DMS114 treated with DMSO at 0.1 percent for 48 hours (cell line): Measurements from ENCODE around the gene ACP7.
"Not testable (repeated sequence)": the region's sequence is repeated elsewhere in the genome, so short reads cannot be mapped to it uniquely, and the experiment has no call there.

Experiments
- DNase-seq: peaks from one replicate; lab custom pipeline; 2025; ENCODE audit not compliant: unreplicated experiment; lab: John Stamatoyannopoulos, UW

ACP7 gene

GRCh38 chr19:39077323-39077722 lies 6.8 kb upstream of the ACP7 start:
- DNase-seq, result no peak

DNA sequence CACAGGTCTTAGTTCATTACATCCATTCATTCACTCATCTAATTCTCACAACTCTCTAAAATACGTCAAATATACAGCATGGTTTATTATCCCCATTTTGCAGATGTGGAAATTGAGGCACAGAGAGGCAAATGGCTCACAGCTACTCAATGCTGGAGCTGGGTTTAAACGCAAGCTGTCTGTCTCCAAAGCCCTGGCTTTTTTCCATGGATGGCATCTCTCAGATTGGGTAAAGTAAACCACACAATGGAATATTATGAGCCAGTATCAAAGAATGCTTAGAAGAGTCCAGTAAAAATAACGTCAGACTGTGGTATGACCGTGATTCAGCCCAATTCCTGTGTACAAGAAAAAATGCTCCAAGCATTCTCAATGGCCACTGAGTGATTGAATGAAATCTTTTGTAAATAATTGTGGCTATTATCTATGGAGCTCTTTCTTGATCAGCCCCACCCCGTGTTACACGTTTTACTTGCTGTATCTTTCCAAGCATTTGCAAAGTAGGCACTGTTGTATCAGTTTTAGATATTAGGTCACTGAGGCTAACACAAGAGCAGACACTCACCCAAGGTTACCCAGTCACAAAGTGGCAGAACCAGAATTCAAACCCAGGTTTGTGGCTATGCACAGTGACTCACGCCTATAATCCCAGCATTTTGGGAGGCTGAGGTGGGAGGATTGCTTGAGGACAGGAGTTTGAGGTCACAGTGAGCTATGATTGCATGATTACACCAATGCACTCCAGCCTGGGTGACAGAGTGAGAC lies 5.5 kb upstream of the ACP7 start:
- DNase-seq, result no peak

DNA sequence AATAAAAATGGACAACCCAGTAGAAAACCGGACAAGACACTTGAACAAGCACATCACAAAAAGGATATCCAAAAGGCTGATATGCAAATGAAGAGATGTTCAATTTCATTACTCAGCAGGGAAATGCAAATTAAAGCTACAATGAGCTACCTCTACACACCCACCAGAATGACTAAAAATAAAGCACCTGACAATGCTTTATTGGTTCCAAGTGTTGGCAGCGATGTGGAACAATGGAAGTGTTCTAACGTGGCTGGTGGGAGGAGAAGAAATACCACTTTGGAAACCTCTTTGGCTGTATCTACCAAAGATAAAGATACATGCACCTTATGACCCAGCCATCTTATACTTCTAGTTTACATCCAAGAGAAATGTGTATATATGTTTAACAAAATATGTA lies 3.7 kb upstream of the ACP7 start:
- no peak for DNase-seq

- no peak for DNase-seq
Observed at GRCh38 chr19:39082167-39082566, 2.0 kb upstream of the ACP7 start.

- no peak for DNase-seq
Observed at GRCh38 chr19:39082745-39083598, 1.2 kb upstream of the ACP7 start.

DNA sequence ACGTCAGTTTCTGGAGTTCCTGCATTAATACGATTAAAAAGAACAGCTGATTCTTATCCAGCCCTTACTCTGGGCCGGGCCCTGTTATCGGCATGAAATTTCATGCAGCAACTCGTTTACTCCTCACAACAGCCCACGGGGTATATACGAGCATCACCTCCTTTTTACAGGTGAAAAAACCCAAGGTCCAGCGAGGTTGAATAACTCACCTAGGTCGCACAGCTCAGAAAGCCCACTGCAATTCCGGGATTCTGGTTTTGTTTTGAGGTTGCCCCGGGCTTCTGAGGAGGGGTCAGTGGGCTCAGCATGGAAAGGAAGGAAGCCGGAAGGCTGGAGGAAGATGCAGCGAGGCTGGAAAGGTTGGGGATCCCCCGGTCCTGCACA lies 577 bp upstream of the ACP7 start:
- no peak for DNase-seq

GRCh38 chr19:39084732-39085080 lies 538 bp downstream of the ACP7 start:
- no peak for DNase-seq

- DNase-seq, result no peak
Observed at GRCh38 chr19:39085392-39085791, 1.2 kb downstream of the ACP7 start.

- DNase-seq, result no peak
Observed at GRCh38 chr19:39086386-39086785, 2.2 kb downstream of the ACP7 start.

DNA sequence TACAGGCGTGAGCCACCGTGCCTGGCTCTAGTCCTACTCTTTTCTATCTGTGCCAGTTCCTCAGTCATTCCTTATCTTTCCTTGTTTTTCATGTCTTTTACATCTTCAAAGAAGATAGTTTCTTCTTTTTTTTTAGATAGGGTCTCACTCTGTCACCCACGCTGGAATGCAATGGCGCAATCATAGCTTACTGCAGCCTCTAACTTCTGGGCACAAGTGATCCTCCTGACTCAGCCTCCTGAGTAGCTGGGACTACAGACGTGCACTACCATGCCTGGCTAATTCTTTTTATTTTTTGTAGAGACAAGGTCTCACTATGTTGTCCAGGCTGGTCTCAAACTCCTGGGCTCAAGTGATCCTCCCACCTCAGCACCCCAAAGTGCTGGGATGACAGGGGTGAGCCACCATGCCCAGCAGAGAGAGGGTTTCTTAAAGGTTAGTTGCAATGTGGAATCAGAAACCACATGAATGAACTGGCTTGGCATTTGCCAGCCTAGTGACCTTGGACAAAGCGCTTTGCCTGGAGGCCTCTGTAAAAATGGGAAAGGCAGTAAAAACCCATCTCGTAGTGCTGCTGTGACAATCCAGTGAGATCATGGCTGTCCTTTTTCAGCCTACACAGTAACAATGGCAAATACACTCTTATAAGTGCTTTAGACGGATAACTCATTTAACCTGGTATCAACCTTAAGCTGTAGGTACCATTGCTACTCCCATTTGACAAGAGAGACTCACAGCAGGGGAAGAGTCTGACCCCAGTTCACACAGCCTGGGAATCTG lies 3.9 kb downstream of the ACP7 start:
- DNase-seq, result no peak

GRCh38 chr19:39090016-39090415 lies 5.8 kb downstream of the ACP7 start:
- not testable (repeated sequence) for DNase-seq

GRCh38 chr19:39090881-39091280 lies 6.7 kb downstream of the ACP7 start:
- no peak for DNase-seq

GRCh38 chr19:39095799-39096540 lies 11.8 kb downstream of the ACP7 start:
- not testable (repeated sequence) for DNase-seq

DNA sequence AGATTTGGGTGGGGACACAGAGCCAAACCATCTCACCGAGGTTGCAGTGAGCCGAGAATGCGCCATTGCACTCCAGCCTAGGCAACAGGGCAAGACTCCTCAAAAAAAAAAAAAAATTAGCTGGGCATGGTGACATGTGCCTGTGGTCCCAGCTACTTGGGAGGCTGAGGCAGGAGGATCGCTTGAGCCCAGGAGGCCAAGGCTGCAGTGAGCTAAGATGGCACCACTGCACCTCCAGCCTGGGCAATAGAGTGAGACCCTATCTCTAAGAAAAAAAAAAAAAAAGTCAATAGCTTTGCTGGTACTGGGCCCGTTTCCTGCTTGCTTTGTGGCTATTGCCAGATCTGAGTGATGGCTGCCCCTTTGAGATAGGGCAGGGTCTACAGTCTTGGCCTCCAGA lies 13.1 kb downstream of the ACP7 start:
- DNase-seq, result no peak

DNA sequence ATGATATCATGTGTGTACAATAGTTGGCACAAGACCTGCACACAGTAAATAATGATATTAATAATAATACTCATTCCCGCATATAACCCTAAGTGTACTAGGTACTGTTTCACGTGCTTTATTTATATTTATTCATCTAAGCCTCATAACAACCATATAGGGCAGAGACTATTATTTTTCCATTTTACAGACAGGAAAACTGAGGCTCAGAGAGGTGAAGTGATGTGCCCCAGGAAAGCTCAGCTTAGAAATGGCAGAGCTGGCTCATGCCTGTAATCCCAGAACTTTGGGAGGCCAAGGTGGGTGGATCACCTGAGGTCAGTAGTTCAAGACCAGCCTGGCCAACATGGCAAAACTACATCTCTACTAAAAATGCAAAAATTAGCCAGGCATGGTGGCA lies 13.6 kb downstream of the ACP7 start:
- no peak for DNase-seq

- DNase-seq, result no peak
Observed at GRCh38 chr19:39098365-39099269, 14.4 kb downstream of the ACP7 start.

DNA sequence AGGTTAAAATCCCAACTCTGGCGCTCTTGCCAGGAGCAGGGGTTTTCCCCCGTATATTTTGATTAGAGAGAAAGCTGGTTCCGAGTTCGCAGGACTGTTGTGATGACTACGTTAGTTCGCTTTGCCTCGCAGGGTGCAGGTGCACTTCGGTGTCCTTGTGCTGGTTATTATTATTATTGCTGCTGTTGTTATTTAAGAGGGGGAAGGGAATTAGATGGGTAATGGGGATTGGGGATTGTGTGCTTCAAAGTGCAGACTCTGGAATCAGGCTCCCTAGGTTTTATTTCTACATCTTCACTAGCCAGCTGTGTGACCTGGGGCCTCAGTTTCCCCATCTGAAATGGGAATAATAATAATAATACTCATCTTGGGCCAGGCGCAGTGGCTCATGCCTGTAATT lies 15.2 kb downstream of the ACP7 start:
- DNase-seq, result no peak

DNA sequence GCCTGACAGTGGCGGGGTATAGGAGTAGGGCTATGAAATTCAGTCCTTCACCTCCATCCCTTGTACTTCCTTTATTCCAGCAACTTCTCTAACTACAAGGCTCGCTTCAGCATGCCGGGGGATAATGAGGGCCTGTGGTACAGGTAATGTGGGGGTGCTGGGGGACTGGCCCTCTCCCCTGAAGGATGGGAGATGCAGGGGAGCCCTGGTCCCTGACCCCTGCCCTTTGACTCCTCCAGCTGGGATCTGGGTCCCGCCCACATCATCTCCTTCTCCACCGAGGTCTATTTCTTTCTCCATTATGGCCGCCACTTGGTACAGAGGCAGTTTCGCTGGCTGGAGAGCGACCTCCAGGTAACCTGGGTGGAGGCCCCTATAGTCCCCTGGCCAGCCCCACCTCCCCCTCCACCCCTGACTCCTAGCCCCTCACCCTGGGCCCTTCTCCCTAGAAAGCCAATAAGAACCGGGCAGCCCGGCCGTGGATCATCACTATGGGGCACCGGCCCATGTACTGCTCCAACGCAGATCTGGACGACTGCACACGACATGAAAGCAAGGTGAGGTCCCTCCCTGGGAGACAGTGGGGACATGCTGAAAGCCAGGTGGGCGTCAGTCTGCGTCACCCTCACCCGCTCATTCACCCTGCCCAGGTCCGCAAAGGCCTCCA lies 16.5 kb downstream of the ACP7 start:
- DNase-seq, result no peak

- no peak for DNase-seq
Observed at GRCh38 chr19:39103151-39103550, 19.0 kb downstream of the ACP7 start.
